Colon (tissue), 2 donors: ENCODE results near the gene JAKMIP2.

Experiments used
- FAIRE-seq: peaks from 2 replicates; lab custom pipeline; 2012; peaks lifted over from hg19 to GRCh38; lab: Jason Lieb, UNC
- donor health status: control.
- donor health status: control.

The JAKMIP2 gene

GRCh38 chr5:147697380-147697779, 85.1 kb downstream of the JAKMIP2 start:
- FAIRE-seq: no peak

GRCh38 chr5:147694772-147695171, 87.8 kb downstream of the JAKMIP2 start:
- no peak for FAIRE-seq

GRCh38 chr5:147693233-147693632, 89.3 kb downstream of the JAKMIP2 start:
- FAIRE-seq: no peak

GRCh38 chr5:147691130-147691529, 91.4 kb downstream of the JAKMIP2 start:
- no peak for FAIRE-seq

- FAIRE-seq: no peak
These were observed 91.9 kb downstream of the JAKMIP2 start for GRCh38 chr5:147690595-147690994.

DNA sequence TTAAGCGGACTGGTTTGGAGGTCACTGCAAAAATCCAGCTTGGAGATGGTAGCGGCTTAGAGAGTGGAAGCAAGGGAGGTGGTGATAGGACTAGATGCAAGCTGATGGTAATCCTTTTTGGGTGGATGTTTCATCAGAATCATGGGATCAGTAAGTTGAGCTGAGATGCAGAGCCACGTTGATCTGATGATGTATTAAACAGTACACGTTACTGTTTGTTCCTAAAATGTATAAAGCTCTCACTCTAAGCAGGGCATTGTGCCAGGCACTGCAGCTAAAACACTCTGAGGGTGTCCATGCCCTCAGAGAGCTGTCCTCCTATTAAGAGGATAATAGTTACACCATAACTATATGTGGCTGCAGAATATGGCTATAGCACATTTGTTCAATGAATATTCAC, 93.1 kb downstream of the JAKMIP2 start:
- FAIRE-seq: no peak

GRCh38 chr5:147688656-147689356, 93.7 kb downstream of the JAKMIP2 start:
- FAIRE-seq: no peak

- no peak for FAIRE-seq
These were observed 95.4 kb downstream of the JAKMIP2 start for GRCh38 chr5:147687118-147687517.

DNA sequence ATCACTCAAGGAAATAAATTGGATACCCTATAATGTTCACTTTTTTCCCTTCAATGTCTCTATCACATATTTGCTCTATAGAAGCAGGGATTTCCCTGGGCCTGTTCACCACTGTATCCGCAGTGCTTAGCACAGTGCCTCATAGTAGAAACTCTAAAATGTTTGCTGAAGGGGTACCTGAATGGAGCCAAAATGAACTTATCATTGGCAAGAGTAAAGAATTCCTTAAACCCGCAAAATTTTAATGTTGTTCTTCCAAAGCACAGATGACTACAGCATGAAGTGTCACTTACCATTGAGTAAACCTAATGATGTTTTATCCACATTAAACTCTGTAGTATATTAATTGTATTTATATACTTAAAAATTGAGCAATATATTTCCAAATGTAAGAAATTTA, 96.1 kb downstream of the JAKMIP2 start:
- FAIRE-seq: no peak

DNA sequence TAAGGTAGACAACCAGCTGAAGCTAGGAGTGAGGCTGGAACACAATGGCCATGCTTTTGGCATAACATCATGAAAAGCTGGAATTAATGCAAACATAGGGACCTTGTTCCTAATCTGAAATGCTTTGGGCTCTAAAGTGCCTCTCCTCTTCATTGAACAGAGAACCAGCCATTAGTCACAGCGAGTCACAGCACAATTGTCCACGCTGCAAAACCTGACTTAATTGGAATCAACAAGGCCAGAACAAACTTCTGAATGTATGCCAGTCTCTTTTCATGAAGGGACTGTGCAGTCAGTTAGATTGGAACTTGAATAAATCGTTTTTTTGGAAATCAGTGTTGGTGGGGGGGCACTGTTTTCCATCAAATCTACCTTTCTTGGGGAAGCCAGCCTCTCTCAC, 96.5 kb downstream of the JAKMIP2 start:
- FAIRE-seq: no peak

GRCh38 chr5:147675168-147675567, 107.4 kb downstream of the JAKMIP2 start:
- FAIRE-seq: no peak

GRCh38 chr5:147674411-147674810, 108.1 kb downstream of the JAKMIP2 start:
- FAIRE-seq: no peak

GRCh38 chr5:147673791-147674190, 108.7 kb downstream of the JAKMIP2 start:
- no peak for FAIRE-seq

DNA sequence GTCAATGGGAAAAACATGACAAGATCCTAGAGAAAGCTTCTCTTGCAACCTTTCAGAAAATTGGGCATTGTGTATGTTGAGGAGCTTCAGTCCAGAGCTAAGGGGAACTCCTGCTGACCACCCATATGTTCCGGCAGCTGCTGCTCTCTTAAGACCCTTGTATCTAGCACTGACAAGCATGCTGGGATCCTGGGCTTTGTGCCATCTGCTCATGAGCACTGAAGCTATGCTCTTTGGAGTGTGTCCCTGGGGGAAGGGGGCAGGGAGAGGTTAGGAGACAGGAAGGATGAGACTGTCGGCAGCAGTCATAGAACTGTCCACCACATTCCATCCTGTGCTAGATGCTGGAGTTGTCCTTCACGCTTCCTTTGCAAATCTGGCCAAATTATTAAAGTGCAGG, 109.3 kb downstream of the JAKMIP2 start:
- no peak for FAIRE-seq

- FAIRE-seq: no peak
These were observed 111.2 kb downstream of the JAKMIP2 start for GRCh38 chr5:147671365-147671764.

DNA sequence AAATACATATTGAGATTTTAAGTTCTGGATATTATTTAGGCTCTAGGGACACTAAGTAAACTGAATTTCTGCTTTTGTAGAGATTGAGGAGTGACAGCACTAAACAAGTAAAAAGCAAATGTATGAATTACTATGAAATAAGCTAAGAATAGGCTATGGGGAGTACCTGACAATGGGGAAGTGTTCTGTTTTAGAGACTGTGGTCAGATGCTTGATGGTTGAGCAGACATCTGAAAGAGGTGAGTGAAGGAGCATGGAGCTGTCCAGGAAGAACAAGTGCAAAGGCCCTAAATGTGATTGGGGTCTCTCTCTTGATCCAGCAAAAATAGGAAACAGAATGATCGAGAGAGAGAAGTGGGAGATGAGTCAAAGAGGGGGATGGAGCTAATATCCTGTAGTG, 111.7 kb downstream of the JAKMIP2 start:
- no peak for FAIRE-seq

GRCh38 chr5:147669169-147669869, 113.2 kb downstream of the JAKMIP2 start:
- no peak for FAIRE-seq

- no peak for FAIRE-seq
These were observed 114.1 kb downstream of the JAKMIP2 start for GRCh38 chr5:147668385-147668784.

DNA sequence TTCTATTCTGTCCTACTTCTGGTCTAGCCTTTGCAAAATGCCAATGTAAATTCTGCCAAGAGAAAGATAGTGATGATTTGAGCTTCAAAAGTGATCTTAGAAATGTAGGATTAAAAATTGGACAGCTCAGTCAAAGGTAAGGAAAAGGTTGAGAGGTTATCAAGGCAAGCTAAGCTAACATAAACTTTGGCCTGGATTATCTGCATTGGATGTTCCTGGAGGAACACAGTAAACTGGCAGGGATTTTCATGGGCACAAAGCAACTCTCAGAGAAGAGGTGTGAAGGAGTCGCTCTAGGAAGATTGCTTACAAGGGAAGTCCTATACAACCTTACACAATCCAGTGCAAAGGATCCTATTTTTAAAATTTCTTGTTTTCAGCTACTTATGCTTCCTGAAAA, 115.2 kb downstream of the JAKMIP2 start:
- FAIRE-seq: no peak

GRCh38 chr5:147666419-147666818, 116.1 kb downstream of the JAKMIP2 start:
- FAIRE-seq: no peak

DNA sequence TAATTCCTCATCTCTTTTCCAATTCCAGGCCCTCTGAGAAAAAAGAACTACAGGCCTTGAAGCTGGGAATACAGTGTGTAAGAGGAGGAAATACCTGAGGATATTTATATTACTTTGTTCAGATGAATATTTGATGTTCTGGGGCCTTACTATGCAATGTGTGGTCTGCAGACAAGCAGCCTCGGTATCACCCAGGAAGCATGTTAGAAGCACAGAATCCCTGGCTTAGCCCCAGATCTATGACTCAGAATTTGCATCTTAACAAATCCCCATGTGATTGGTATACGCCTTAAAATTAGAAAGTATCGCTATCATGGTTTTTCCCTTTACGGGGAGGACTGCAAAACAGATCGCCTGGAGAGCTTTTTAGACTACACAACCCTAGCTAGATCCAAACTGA, 121.0 kb downstream of the JAKMIP2 start:
- FAIRE-seq: no peak

DNA sequence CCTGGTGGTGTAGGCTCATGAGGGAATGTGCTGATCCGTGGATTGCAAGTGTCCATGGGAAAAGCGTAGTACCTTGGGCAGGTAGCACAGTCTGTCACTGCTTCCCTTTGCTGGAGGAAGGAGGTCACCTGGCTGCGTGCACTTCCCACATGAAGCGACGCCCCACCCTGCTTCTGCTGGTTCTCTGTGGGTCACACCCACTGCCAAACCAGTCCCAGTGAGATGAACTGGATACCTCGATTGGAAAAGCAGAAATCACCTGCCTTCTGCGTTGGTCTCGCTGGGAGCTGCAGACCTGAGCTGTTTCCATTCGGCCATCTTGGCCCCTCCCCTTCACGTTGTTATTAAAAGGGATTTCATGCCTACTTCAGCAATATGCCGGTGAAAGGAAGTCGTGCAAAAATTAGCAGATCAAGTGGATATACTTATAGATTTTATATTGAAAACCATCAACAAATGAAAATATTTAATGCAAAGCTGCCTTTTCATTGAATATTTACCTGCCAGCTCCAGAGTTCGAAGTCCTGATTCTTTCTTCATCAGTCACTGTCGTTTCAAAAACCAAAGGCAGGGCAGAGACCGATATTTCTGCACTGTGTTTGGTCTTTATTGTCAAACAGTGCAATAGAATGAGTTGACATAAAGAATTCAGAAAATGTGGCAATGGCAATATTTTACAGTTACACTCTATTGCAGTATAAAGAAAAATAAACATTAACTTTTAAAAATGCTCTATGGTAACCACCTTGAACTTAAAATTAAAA, 123.2 kb downstream of the JAKMIP2 start:
- no peak for FAIRE-seq

DNA sequence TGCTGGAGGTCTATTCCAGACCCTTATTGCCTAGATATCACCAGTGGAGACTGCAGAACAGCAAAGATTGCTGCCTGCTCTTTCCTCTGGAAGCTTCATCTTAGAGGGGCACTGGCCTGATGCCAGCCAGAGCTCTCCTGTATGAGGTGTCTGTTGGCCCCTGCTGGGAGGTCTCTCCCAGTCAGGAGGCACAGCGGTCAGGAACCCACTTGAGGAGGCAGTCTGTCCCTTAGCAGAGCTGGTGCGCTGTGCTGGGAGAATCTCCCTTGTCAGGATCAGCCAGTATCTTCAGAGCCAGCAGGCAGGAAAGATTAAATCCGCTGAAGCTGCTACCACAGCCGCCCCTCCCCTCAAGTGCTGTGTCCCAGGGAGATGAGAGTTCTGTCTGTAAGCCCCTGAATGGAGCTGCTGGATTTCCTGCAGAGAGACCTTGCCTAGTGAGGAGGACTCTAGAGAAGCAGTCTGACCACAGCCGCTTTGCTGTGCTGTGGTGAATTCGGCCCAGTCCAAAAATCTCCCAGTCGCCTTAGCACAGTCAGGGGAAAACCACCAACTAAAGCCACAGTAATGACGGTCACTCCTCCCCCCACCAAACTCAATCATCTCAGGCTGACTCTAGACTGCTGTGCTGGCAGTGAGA, 124.1 kb downstream of the JAKMIP2 start:
- no peak for FAIRE-seq
